ENCODE data around the gene LAT.
"Not testable (repeated sequence)": the region's sequence is repeated elsewhere in the genome, so short reads cannot be mapped to it uniquely, and the experiment has no call there.

The LAT gene, protein sequence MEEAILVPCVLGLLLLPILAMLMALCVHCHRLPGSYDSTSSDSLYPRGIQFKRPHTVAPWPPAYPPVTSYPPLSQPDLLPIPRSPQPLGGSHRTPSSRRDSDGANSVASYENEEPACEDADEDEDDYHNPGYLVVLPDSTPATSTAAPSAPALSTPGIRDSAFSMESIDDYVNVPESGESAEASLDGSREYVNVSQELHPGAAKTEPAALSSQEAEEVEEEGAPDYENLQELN

DNA sequence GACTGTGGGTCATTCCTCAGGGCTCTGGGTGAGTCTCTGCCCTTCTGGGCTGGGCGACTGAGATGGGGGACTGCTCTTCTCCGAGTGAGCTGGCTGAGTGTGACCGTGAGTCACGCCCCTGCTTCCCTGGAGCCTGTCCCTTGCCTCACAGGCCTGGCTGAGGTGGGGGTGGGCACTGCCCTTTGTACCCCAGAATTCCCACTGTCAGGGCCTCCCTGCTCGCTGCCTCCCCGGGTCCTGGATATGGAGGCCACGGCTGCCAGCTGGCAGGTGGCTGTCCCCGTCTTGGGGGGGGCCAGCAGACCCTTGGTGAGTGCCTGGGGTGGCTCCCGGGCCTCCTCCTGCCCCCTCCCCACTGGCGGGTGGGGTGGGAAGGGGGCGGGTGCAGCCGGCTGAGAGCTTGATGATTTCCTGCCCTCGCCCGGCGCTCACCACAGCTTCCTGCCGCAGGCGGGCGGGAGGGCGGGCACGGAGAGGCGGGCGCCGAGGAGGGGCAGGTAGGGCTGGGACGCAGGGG, at the start of gene LAT:
LAT (plus strand) TSS at position 434 of the 517 bp plus-strand sequence. CDS start 366 bp downstream, outside the sequence.
- no peak within 1 kb of the TSS for H3K27ac Mint-ChIP-seq
- peak within 1 kb of the TSS; percentile 32 for H3K4me3 Mint-ChIP-seq
- peaks cover 9% of the 10 kb centered on the region for H3K9me3 Mint-ChIP-seq
- ATAC-seq, result peak; percentile 58
- peaks cover 82% of the 10 kb centered on the region for H3K36me3 Mint-ChIP-seq
- peaks cover 21% of the 10 kb centered on the region for H3K4me1 Mint-ChIP-seq
- H3K27me3 Mint-ChIP-seq, result no peaks in the 10 kb centered on the region

DNA sequence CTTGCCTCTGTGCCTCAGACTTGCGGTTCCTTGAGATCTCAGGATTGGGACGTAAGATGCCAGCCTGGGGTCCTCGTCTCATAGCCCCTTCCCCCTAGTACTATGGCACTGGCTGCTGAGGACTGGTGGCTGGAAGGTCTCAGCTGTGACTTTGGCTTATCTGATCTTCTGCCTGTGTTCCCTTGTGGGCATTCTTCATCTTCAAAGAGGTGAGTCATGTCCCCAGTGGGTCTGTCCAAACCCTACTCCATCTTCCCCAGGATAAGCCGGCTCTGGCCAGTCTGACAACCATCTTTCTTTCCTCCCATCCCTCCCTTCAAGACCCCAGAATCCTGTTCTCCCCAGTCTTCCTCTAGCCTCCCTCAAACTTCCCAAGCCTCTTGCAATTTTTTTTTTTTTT, 49.5 kb upstream of the LAT start:
- peaks cover 71% of the 10 kb centered on the region for H3K4me1 Mint-ChIP-seq
- no peaks in the 10 kb centered on the region for H3K9me3 Mint-ChIP-seq
- H3K27me3 Mint-ChIP-seq, result no peaks in the 10 kb centered on the region
- H3K27ac Mint-ChIP-seq, result peak overlapping the region; percentile 94
- no peak for ATAC-seq
- H3K36me3 Mint-ChIP-seq, result peaks cover 74% of the 10 kb centered on the region
- H3K4me3 Mint-ChIP-seq, result peak overlapping the region; percentile 15

DNA sequence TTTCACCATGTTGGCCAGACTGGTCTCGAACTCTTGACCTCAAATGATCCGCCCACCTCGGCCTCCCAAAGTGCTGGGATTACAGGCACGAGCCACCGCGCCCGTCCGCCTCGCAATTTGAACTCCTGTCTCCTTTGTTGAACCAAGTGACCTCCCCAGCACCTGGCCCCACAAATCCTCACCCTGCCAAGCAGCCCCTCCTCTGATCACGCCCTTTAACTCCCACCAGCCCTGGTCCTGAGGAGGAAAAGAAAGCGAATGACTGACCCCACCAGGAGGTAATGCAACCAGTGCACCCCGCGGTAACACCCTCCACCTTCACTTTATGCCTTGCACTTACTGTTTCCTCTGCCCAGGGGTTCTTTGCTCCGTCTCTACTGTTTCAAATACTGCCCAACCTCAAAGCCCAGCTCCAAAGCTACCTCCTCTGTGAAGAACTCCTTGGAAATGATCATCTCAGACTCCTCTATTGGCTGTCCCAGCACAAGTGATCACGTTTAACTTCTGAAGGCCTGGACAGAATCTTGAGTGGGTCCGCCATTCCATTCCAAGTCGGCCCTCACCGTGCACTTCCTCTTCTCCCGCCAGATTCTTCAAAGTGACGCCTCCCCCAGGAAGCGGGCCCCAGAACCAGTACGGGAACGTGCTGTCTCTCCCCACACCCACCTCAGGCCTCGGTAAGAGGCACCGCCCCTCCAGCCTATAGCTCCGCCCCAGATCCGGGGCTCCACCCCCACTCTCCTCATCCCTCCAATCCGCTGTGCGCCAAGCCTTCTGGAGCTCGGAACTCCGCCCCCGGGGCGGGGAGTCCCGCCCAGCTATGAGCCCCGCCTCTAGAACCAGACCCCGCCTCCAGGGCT, 48.7 kb upstream of the LAT start:
- peak; percentile 88 for ATAC-seq
- Mint-ChIP-seq H3K4me3 (peak overlapping the region; percentile 43), H3K4me1 (peaks cover 63% of the 10 kb centered on the region), H3K9me3 (no peaks in the 10 kb centered on the region), H3K36me3 (peaks cover 74% of the 10 kb centered on the region), H3K27ac (peak overlapping the region; percentile 94), H3K27me3 (no peaks in the 10 kb centered on the region)

DNA sequence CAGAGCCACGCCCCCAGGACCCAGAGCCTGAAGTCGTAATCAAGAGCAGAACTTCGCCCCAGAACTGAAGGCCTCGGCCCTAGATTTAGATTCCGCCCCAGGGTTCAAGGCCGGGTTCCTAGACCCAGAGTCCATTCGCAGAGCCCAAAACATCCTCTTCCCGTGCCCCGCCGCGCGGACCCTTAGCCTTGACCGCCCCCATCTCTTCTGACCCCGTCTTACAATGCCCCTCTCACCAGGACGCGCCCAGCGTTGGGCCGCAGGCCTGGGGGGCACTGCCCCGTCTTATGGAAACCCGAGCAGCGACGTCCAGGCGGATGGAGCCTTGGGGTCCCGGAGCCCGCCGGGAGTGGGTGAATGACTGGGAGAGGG, 48.1 kb upstream of the LAT start:
- no peaks in the 10 kb centered on the region for H3K27me3 Mint-ChIP-seq
- ATAC-seq, result no peak
- peaks cover 57% of the 10 kb centered on the region for H3K4me1 Mint-ChIP-seq
- H3K27ac Mint-ChIP-seq, result peak overlapping the region; percentile 94
- H3K4me3 Mint-ChIP-seq, result no peak overlapping the region
- H3K36me3 Mint-ChIP-seq, result peaks cover 72% of the 10 kb centered on the region
- no peaks in the 10 kb centered on the region for H3K9me3 Mint-ChIP-seq

DNA sequence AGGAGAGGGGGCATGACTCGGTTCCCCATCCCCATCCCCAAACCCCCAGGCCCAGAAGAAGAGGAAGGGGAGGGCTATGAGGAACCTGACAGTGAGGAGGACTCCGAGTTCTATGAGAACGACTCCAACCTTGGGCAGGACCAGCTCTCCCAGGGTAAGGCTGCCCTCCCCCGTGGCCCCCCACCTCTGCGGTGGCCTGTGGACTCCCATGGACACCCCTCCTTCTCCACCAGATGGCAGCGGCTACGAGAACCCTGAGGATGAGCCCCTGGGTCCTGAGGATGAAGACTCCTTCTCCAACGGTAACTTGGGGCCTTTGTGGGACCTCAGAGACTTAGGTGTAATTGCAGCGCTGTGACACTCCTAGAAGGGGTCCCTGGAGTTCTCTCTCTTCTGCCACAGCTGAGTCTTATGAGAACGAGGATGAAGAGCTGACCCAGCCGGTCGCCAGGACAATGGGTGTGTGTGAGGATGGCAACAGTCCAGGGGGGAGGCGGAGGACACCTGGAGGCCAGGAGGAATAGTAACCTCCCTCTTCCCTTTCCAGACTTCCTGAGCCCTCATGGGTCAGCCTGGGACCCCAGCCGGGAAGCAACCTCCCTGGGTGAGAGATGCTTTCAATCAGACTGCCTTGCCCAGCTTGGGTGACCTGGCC, 47.5 kb upstream of the LAT start:
- Mint-ChIP-seq H3K27ac (peak overlapping the region; percentile 94), H3K4me3 (no peak overlapping the region), H3K4me1 (peaks cover 56% of the 10 kb centered on the region), H3K36me3 (peaks cover 66% of the 10 kb centered on the region), H3K9me3 (no peaks in the 10 kb centered on the region), H3K27me3 (no peaks in the 10 kb centered on the region)
- no peak for ATAC-seq

DNA sequence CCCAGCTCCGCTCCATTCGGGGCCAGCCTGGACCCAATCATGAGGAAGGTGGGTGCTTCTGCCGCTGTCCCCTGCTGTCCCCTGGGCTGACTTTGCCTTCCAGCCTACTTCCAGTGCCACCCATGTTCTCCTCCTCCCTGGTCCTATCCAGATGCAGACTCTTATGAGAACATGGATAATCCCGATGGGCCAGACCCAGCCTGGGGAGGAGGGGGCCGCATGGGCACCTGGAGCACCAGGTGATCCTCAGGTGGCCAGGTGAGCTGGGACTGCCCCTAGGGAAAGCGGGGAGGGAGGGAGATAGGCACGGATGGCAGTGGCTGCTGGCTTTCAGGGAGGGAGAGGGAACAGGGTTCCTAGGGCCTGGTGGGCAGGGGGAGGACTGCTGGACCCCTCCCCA, 46.1 kb upstream of the LAT start:
- peaks cover 55% of the 10 kb centered on the region for H3K36me3 Mint-ChIP-seq
- peak overlapping the region; percentile 31 for H3K27ac Mint-ChIP-seq
- no peaks in the 10 kb centered on the region for H3K9me3 Mint-ChIP-seq
- no peak for ATAC-seq
- no peaks in the 10 kb centered on the region for H3K27me3 Mint-ChIP-seq
- H3K4me3 Mint-ChIP-seq, result no peak overlapping the region
- peaks cover 52% of the 10 kb centered on the region for H3K4me1 Mint-ChIP-seq

DNA sequence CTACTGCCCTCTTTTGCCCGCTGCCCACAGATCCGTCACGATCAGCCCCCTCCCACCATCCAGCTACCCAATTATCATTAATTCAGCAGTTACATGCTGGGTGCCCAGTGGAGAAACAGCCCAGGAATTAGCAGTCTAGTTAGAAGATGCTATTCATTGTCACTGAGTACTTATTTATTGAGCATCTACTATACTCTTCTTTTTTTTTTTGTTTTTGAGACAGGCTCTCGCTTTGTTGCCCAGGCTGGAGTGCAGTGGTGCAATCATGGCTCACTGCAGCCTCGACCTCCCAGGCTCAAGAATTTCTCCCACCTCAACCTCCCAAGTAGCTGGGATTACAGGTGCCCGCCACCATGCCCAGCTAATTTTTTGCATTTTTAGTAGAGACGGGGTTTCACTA, 45.0 kb upstream of the LAT start:
- not testable (repeated sequence) for H3K27me3 Mint-ChIP-seq, H3K27ac Mint-ChIP-seq, ATAC-seq, H3K9me3 Mint-ChIP-seq, H3K4me3 Mint-ChIP-seq
- peaks cover 46% of the 10 kb centered on the region for H3K4me1 Mint-ChIP-seq
- peaks cover 46% of the 10 kb centered on the region for H3K36me3 Mint-ChIP-seq

DNA sequence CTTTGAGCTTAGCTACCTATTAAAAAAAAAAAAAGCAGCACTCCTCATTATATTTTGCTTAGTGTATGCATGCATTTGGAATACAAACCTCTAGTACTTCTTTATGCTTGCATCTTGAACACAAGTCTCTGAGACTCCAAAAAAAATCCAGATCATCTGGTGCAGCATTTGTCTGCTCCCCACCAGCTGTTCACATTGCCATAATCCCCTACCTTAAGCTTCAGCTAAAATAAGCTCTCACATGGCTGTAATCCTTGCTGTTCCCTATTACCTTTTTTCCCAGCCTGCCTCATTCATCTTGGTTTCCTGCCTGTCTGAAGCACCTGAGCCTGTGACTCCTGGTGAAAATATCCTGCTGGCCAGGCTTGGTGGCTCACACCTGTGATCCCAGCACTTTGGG, 41.6 kb upstream of the LAT start:
- ATAC-seq, result no peak
- Mint-ChIP-seq H3K27ac (peak overlapping the region; percentile 38), H3K4me1 (peaks cover 25% of the 10 kb centered on the region), H3K36me3 (peaks cover 12% of the 10 kb centered on the region), H3K4me3 (no peak overlapping the region), H3K9me3 (no peaks in the 10 kb centered on the region), H3K27me3 (no peaks in the 10 kb centered on the region)

DNA sequence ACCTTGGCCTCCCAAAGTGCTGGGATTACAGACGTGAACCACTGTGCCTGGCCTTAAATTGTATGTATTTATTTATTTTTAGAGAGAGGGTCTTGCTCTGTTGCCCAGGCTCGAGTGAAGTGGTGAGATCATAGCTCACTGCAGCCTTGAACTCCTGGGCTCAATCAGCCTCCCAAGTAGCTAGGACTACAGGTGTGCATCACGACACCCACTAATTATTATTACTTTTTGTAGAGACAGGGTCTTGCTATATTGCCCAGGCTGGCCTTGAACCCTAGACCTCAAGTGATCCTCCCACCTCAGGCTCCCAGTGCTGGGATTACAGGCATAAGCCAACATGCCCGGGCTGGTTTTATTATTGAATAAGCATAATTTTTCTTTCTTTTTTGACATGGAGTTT, 38.2 kb upstream of the LAT start:
- Mint-ChIP-seq H3K27ac (no peak overlapping the region), H3K9me3 (no peaks in the 10 kb centered on the region), H3K36me3 (no peaks in the 10 kb centered on the region), H3K4me1 (peaks cover 20% of the 10 kb centered on the region), H3K4me3 (no peak overlapping the region), H3K27me3 (no peaks in the 10 kb centered on the region)
- ATAC-seq, result no peak

DNA sequence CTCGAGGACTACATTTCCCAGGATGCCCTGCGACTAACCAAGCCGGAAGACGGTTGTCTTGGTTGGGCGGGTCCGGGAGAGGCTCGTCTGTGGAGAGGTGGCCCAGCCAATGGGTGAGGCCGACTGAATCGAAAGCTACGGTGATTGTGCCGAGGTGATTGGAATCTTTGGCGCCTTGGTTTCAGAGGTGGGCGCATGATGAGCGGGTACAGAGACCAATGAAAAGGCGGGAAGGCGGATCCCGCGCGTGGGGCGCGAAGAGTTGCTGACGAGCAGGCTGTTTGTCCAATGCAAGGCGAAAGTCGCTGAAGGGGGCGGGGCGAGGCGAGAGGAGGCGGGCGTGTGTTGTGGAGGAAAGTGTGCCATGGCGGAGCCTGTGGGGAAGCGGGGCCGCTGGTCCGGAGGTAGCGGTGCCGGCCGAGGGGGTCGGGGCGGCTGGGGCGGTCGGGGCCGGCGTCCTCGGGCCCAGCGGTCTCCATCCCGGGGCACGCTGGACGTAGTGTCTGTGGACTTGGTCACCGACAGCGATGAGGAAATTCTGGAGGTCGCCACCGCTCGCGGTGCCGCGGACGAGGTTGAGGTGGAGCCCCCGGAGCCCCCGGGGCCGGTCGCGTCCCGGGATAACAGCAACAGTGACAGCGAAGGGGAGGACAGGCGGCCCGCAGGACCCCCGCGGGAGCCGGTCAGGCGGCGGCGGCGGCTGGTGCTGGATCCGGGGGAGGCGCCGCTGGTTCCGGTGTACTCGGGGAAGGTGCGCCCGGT, 34.0 kb upstream of the LAT start, which contains the start of gene NFATC2IP:
NFATC2IP (plus strand) TSS at position 290 of the 762 bp plus-strand sequence; CDS start at position 365, 75 bp downstream.
- Mint-ChIP-seq H3K27me3 (no peaks in the 10 kb centered on the region), H3K4me1 (peaks cover 22% of the 10 kb centered on the region), H3K27ac (peak within 1 kb of the TSS; percentile 78), H3K36me3 (peaks cover 22% of the 10 kb centered on the region), H3K9me3 (no peaks in the 10 kb centered on the region), H3K4me3 (peak within 1 kb of the TSS; percentile 90)
- peak; percentile 98 for ATAC-seq

DNA sequence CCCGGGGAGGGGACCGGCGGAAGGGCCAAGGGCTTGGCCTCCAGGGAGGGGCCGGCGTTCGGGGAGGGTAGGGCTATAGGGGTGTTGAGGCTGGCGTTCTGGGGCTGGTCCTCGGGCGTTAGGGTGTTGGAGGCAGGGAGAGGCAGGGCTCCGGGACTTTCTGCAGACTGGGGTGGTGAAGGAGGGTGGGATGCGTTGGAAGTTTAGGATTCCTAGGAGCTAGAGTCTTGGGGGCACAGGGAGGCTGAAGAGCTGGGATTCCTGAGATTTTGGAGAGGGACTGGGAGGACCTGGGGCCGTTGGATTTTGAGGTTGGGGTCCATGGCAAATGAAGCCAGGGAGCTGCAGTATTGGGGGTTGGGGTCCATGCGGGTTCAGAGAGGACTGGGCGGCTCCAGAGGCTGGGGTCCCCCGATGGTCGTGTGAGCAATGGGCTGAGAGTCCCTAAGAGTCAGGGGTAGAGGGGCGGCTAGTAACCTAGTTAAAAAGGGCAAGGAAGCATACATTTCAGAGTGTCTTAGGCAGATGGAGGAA, 33.4 kb upstream of the LAT start:
- peak overlapping the region; percentile 78 for H3K27ac Mint-ChIP-seq

DNA sequence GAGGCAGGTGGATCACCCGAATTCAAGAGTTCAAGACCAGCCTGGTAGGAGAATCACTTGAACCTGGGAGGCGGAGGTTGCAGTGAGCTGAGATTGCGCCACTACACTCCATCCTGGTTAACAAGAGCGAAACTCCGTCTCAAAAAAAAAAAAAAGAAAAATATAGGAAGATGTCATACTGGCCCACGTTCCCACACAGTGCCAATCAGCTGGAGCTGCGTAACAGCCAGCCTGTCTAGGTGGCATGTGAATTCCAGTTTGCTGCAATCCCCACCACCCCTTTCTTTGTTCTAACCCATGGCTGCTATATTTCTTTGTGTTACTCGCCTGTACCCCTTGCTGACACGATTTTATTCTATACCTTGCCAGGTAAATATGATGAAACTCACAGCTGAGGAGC, 26.6 kb upstream of the LAT start:
- H3K27ac Mint-ChIP-seq, result no peak overlapping the region
- peaks cover 66% of the 10 kb centered on the region for H3K36me3 Mint-ChIP-seq
- ATAC-seq, result no peak
- no peaks in the 10 kb centered on the region for H3K9me3 Mint-ChIP-seq
- no peaks in the 10 kb centered on the region for H3K27me3 Mint-ChIP-seq
- no peak overlapping the region for H3K4me3 Mint-ChIP-seq
- peaks cover 7% of the 10 kb centered on the region for H3K4me1 Mint-ChIP-seq

More for the DNA sequence above, 33.4 kb upstream of the LAT start:
- Mint-ChIP-seq H3K4me1 (peaks cover 23% of the 10 kb centered on the region), H3K27me3 (no peaks in the 10 kb centered on the region), H3K36me3 (peaks cover 28% of the 10 kb centered on the region), H3K4me3 (peak overlapping the region; percentile 90), H3K9me3 (no peaks in the 10 kb centered on the region)
- ATAC-seq, result peak; percentile 55

DNA sequence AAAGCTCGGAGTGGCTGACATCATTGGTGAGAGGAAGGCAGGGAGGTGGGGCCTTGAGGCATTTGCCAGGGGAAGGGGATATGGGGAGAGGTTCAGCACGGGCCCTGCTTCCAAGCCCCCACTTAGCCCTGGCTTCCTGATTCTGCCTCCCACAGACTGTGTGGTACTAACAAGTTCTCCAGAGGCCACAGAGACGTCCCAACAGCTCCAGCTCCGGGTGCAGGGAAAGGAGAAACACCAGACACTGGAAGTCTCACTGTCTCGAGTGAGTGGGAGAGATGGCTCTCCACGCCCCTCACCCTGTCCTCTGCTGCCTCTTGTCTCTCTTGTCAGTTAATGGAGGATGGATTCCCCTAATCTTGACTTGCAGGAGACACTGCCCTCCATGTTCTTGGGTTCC, 26.0 kb upstream of the LAT start:
- no peak for ATAC-seq
- Mint-ChIP-seq H3K4me3 (no peak overlapping the region), H3K27ac (no peak overlapping the region), H3K27me3 (no peaks in the 10 kb centered on the region), H3K9me3 (no peaks in the 10 kb centered on the region), H3K36me3 (peaks cover 67% of the 10 kb centered on the region), H3K4me1 (peaks cover 7% of the 10 kb centered on the region)

DNA sequence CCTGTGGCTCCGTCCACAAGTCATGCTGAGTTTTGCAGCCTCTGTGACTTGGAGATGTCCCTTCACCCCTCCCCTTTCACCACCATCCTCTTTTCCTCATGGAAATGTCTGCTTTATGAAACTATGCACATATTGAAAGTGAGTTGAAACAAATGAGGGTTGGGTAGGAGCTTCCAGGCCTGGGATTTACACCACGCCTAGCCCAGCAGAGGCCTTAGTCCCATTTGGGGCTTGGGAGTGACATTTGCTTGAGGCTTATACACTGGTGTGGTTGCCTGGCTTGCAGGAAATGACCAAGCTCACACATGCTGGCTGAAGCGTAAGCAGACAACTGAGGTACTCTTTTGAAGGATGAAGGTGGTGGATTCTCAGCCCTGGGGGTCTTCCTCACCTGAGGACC, 20.8 kb upstream of the LAT start:
- H3K4me3 Mint-ChIP-seq, result no peak overlapping the region

More for the DNA sequence above, 20.8 kb upstream of the LAT start:
- H3K27ac Mint-ChIP-seq, result no peak overlapping the region
- no peaks in the 10 kb centered on the region for H3K4me1 Mint-ChIP-seq
- no peak for ATAC-seq
- no peaks in the 10 kb centered on the region for H3K27me3 Mint-ChIP-seq
- H3K9me3 Mint-ChIP-seq, result no peaks in the 10 kb centered on the region
- peaks cover 52% of the 10 kb centered on the region for H3K36me3 Mint-ChIP-seq
